GM12864 (cell line): ENCODE results near the gene PLXDC1.

Experiments
- DNase-seq: peaks from one replicate; pipeline ENCODE4 v3.0.0-alpha.2; 2011; ENCODE audit warnings: low read depth
- H3K4me3 ChIP-seq: 2 replicates; pipeline ENCODE4 v1.5.1; 2011; ENCODE audit warnings: mild to moderate bottlenecking, low read depth, low read length, control low read depth
- TF ChIP-seq, protein P1 (sequence below): IDR thresholded peaks from 2 replicates; pipeline ENCODE4 v1.5.1; 2011; ENCODE audit warnings: low read depth, mild to moderate bottlenecking, moderate library complexity, low read length, control low read depth, inconsistent platforms; ENCODE audit errors: missing control alignments

PLXDC1 gene

GRCh38 chr17:39192901-39193300 is 41.5 kb upstream of the PLXDC1 start:
- H3K4me3 ChIP-seq: no peak overlapping the region
- DNase-seq: no peak
- TF ChIP-seq, protein P1, sequence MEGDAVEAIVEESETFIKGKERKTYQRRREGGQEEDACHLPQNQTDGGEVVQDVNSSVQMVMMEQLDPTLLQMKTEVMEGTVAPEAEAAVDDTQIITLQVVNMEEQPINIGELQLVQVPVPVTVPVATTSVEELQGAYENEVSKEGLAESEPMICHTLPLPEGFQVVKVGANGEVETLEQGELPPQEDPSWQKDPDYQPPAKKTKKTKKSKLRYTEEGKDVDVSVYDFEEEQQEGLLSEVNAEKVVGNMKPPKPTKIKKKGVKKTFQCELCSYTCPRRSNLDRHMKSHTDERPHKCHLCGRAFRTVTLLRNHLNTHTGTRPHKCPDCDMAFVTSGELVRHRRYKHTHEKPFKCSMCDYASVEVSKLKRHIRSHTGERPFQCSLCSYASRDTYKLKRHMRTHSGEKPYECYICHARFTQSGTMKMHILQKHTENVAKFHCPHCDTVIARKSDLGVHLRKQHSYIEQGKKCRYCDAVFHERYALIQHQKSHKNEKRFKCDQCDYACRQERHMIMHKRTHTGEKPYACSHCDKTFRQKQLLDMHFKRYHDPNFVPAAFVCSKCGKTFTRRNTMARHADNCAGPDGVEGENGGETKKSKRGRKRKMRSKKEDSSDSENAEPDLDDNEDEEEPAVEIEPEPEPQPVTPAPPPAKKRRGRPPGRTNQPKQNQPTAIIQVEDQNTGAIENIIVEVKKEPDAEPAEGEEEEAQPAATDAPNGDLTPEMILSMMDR: no peak

- H3K4me3 ChIP-seq: no peak overlapping the region
- no peak for DNase-seq
- TF ChIP-seq, protein P1: no peak
These were observed 40.5 kb upstream of the PLXDC1 start for GRCh38 chr17:39191750-39192510.

GRCh38 chr17:39187152-39187830 is 35.9 kb upstream of the PLXDC1 start:
- DNase-seq: no peak
- H3K4me3 ChIP-seq: no peak overlapping the region
- TF ChIP-seq, protein P1: no peak

GRCh38 chr17:39186481-39187002 is 35.1 kb upstream of the PLXDC1 start:
- no peak overlapping the region for H3K4me3 ChIP-seq
- TF ChIP-seq, protein P1: no peak
- no peak for DNase-seq

GRCh38 chr17:39183720-39184119 is 32.3 kb upstream of the PLXDC1 start:
- TF ChIP-seq, protein P1: no peak
- H3K4me3 ChIP-seq: no peak overlapping the region
- DNase-seq: no peak

DNA sequence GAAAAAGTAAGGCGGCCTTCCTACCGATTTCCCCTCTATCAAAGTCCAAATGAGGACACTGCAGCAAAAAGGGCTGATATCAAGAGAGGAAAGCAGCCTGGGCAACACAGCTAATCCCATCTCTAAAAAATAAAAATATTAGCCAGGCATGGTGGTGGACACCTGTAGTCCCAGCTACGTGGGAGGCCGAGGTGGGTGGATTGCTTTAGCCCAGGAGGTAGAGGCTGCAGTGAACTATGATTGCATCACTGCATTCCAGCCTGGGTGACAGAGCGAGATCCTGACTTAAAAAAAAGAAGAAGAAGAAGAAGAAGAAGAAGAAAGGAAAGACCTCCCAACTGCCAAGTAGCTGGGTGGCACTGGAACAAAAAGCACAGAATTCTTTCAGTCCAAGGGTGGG is 31.6 kb upstream of the PLXDC1 start:
- TF ChIP-seq, protein P1: no peak
- no peak for DNase-seq
- no peak overlapping the region for H3K4me3 ChIP-seq
